ENCODE measurements around the gene ACOT11. TPM values are rescaled to one million over a fixed set of nuclear protein-coding genes. Genes with fewer than 3 reads are reported as not detected.

Gene ACOT11
- total and polyA plus RNA-seq, 2 of the 4 experiments (the other 2 are of a cell fraction) = 2.5 to 2.7 TPM

DNA sequence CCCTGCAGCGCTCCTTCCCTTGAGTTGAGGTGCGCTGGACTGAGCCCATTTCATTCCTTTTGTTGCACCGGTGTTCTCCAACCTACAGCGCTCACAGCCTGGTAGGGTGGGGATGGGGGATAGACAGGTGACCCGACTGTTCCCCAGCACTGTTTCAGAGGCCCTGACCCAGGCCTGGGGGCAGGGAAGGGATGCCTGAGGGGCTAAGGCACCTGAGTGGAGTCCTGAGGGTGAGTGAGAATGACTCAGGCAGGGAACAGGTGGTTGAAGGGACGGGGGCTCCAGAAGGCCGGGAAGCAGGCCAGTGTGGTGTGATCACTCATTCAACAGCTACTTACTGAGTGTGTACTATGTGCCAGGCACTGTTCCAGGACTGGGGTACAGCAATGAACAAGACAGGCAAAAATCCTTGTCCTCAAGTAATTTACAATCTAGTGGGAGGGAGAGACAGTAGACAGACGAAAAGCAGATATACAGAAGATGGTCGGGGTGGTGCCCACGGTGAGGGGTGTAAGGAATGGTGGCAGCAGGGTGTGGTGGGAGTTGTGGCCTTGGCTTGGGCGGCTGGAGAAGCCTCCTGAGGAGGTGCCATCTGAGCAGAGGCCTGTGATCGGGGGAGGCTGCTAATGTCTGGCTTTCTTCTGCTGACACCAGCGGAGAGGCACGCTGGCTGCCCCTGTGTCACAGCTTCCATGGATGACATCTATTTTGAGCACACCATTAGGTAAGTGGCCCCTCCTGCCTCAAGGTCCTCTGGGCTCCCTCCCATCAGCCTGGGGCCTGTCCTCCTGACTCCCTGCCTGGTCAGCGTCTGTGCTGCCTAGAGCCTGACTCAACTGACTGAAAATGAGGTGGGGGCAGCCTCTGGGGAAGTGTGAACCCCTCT is 37.4 kb downstream of the ACOT11 start (continued):
- TF ChIP-seq, protein P1, sequence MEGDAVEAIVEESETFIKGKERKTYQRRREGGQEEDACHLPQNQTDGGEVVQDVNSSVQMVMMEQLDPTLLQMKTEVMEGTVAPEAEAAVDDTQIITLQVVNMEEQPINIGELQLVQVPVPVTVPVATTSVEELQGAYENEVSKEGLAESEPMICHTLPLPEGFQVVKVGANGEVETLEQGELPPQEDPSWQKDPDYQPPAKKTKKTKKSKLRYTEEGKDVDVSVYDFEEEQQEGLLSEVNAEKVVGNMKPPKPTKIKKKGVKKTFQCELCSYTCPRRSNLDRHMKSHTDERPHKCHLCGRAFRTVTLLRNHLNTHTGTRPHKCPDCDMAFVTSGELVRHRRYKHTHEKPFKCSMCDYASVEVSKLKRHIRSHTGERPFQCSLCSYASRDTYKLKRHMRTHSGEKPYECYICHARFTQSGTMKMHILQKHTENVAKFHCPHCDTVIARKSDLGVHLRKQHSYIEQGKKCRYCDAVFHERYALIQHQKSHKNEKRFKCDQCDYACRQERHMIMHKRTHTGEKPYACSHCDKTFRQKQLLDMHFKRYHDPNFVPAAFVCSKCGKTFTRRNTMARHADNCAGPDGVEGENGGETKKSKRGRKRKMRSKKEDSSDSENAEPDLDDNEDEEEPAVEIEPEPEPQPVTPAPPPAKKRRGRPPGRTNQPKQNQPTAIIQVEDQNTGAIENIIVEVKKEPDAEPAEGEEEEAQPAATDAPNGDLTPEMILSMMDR (conservative IDR thresholded peaks at IDR 0.05; ENCODE audit: low read depth, low read length) = no peak

DNA sequence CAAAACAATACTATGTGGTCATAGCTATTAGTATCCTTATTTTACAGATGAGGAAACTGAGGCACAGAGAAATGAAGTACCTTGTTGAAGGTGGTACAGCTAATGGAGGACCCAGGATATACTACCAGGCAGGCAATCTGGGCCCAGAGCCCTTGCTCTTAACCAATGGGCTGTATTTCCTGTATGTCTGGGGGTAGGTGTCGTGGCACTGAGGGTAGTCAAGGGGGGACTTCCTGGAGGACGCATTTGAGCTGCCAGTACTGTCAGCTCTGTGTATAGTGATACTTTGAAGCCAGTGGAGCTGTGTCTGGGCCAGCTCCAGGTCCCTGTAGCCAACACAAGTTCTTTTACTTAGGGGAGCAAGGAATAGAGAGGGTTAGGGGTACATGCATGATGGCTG is 40.3 kb downstream of the ACOT11 start:
- POLR2A ChIA-PET (ENCODE audit: unreplicated experiment) = no interaction called here
- H2AK9ac ChIP-seq (replicated peaks; ENCODE audit: low read depth, low read length, poor library complexity) = no peak overlapping the region

More for the DNA sequence above, 40.3 kb downstream of the ACOT11 start:
- dilution Hi-C loops (cut with HindIII; ENCODE audit: low sequenced_read_pairs, unreplicated experiment) = no loop called here
- Histone ChIP-seq H3K36me3 (ENCODE audit: control insufficient read depth, insufficient read depth, low read length) (no peaks in the 10 kb centered on the region), H3K14ac (replicated peaks; ENCODE audit: low read depth, low read length) (no peak overlapping the region), H3K9me1 (ENCODE audit: insufficient read depth, low read length) (no peaks in the 10 kb centered on the region), H2AK5ac (ENCODE audit: low read depth, low read length) (no peak overlapping the region), H3K4me3 (ENCODE audit: insufficient read depth, low read depth, low read length) (no peak overlapping the region), H2BK5ac (ENCODE audit: low read depth, low read length, poor library complexity, severe bottlenecking) (no peak overlapping the region), H4K5ac (ENCODE audit: low read depth, low read length) (no peak overlapping the region), H3K9ac (ENCODE audit: low read depth, low read length) (no peak overlapping the region), H3K79me1 (ENCODE audit: low read depth in 1 of 2, low read length in 2 of 2) (no peaks in the 10 kb centered on the region), H4K20me1 (ENCODE audit: insufficient read depth, low read length) (no peaks in the 10 kb centered on the region), H3K9me3 (ENCODE audit: control insufficient read depth, insufficient read depth, low read length) (no peaks in the 10 kb centered on the region), H2BK20ac (ENCODE audit: low read depth, low read length) (no peak overlapping the region), H3K27me3 (ENCODE audit: control insufficient read depth, insufficient read depth, low read length) (no peaks in the 10 kb centered on the region; the same call in 1 of the 2 replicates), H3K56ac (ENCODE audit: extremely low read depth, insufficient read depth, low read length) (no peak overlapping the region), H3K27ac (ENCODE audit: insufficient read depth, low read length) (no peak overlapping the region), H3K4me2 (ENCODE audit: low read depth, low read length) (no peak overlapping the region), H3K4ac (ENCODE audit: low read depth, low read length) (no peak overlapping the region), H3K23ac (ENCODE audit: low read depth, low read length) (no peak overlapping the region), H2BK15ac (ENCODE audit: low read depth, low read length) (no peak overlapping the region), H2AFZ (replicated peaks; ENCODE audit: low read length, poor library complexity) (no peak overlapping the region), H3K18ac (ENCODE audit: low read depth, low read length) (no peak overlapping the region), H2BK120ac (ENCODE audit: low read depth, low read length) (no peak overlapping the region), H4K91ac (ENCODE audit: insufficient read depth, low read depth, low read length) (no peak overlapping the region), H4K8ac (ENCODE audit: low read depth in 2 of 2, low read length in 2 of 2) (no peak overlapping the region), H3K4me1 (ENCODE audit: control insufficient read depth, insufficient read depth, low read length) (peaks cover 2% of the 10 kb centered on the region; the same call in 1 of the 2 replicates)
- CTCF ChIA-PET = interaction anchor here (0.5 kb wide), 1 partner anchor 22 kb away, joined by 6 read pairs; no protein-coding TSS in a partner anchor
- TF ChIP-seq RCOR1 (IDR thresholded peaks at IDR 0.05; ENCODE audit: insufficient replicate concordance, low read length) = no peak
- no peak for TF ChIP-seq BHLHE40 (IDR thresholded peaks at IDR 0.05; ENCODE audit: low read depth, low read length)
- TF ChIP-seq CEBPB (IDR thresholded peaks at IDR 0.05; ENCODE audit: low read depth, low read length) = no peak
- TF ChIP-seq, protein P1 (conservative IDR thresholded peaks at IDR 0.05; ENCODE audit: low read depth, low read length) = no peak
- TF ChIP-seq CHD1 (IDR thresholded peaks at IDR 0.05; ENCODE audit: low read depth, low read length) = no peak
- TF ChIP-seq, protein P2, sequence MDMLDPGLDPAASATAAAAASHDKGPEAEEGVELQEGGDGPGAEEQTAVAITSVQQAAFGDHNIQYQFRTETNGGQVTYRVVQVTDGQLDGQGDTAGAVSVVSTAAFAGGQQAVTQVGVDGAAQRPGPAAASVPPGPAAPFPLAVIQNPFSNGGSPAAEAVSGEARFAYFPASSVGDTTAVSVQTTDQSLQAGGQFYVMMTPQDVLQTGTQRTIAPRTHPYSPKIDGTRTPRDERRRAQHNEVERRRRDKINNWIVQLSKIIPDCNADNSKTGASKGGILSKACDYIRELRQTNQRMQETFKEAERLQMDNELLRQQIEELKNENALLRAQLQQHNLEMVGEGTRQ (IDR thresholded peaks at IDR 0.05; ENCODE audit: low read depth, low read length) = no peak
- TF ChIP-seq, protein P3, sequence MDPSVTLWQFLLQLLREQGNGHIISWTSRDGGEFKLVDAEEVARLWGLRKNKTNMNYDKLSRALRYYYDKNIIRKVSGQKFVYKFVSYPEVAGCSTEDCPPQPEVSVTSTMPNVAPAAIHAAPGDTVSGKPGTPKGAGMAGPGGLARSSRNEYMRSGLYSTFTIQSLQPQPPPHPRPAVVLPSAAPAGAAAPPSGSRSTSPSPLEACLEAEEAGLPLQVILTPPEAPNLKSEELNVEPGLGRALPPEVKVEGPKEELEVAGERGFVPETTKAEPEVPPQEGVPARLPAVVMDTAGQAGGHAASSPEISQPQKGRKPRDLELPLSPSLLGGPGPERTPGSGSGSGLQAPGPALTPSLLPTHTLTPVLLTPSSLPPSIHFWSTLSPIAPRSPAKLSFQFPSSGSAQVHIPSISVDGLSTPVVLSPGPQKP (IDR thresholded peaks at IDR 0.05; ENCODE audit: borderline replicate concordance, low read depth, low read length) = no peak
- TF ChIP-seq MXI1 (IDR thresholded peaks at IDR 0.05; ENCODE audit: borderline replicate concordance, low read depth, low read length) = no peak
- DNase-seq (no peak), ATAC-seq (ENCODE audit: low read depth) (no peak)
- in situ Hi-C loops (cut with MboI; ENCODE audit: low sequenced_read_pairs) = no loop called here
- no TSS peak for BruUV-seq (replicated peaks)
- no CpG with 5 or more reads among the region's 2 CpGs for WGBS, 2 experiments (ENCODE audit: extremely low coverage in 2 of 2, insufficient read length in 1 of 2)
- intact Hi-C loops (cut with micrococcal nuclease) = no loop called here
